Stomach smooth muscle (tissue), 2 donors: ENCODE data around the gene FYCO1.

Experiments
- H3K27ac ChIP-seq: one replicate; pipeline ENCODE4 v1.7.0; 2013; ENCODE audit warnings: mild to moderate bottlenecking, low read length, inconsistent platforms
- H3K27me3 ChIP-seq, 2 donors: one replicate each; pipeline ENCODE4 v1.7.0; 2013; ENCODE audit warnings: low read length in 2 of 2; ENCODE audit not compliant: insufficient read depth in 2 of 2, control insufficient read depth in 1 of 2
- H3K36me3 ChIP-seq, 2 donors: one replicate each; pipeline ENCODE4 v1.7.0; 2013; ENCODE audit warnings: low read length in 2 of 2; ENCODE audit not compliant: control insufficient read depth in 2 of 2, insufficient read depth in 2 of 2
- H3K4me1 ChIP-seq: one replicate; pipeline ENCODE4 v1.7.0; 2013; ENCODE audit warnings: low read length; ENCODE audit not compliant: control insufficient read depth, insufficient read depth
- H3K4me3 ChIP-seq, 2 donors: one replicate each; pipeline ENCODE4 v1.7.0; 2013; ENCODE audit warnings: low read length in 2 of 2
- H3K9ac ChIP-seq, 2 donors: one replicate each; pipeline ENCODE4 v1.7.0; 2013; ENCODE audit warnings: low read length in 2 of 2, mild to moderate bottlenecking in 1 of 2
- H3K9me3 ChIP-seq, 2 donors: one replicate each; pipeline ENCODE4 v1.7.0; 2013; ENCODE audit warnings: low read length in 2 of 2; ENCODE audit not compliant: control insufficient read depth in 2 of 2
- donor health status: healthy.
- donor health status: Pancreatic carcinoma.

FYCO1 gene

DNA sequence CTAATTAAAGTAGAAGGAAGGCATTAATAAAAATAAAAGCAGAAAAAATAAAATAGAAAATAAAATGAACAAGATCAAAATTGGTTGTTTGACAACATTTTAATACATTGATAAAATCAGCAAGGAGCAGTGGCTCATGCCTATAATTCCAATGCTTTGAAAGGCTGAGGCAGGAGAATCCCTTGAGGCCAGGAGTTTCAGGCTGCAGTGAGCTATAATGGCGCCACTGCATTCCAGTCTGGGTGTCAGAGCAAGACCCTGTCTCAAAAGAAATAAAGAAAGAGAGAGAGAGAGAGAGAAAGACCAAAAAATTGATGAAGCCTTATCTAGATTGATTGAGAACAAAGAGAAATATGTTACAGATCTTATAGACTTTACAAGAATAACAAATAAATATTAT lies 29.5 kb upstream of the FYCO1 start:
- Histone ChIP-seq H3K27me3 (no peaks in the 10 kb centered on the region), H3K27ac (no peak overlapping the region), H3K4me1 (no peaks in the 10 kb centered on the region), H3K9ac (no peak overlapping the region), H3K36me3 (no peaks in the 10 kb centered on the region), H3K4me3 (no peak overlapping the region), H3K9me3 (no peaks in the 10 kb centered on the region)

- no peaks in the 10 kb centered on the region for H3K27me3 ChIP-seq
- no peak overlapping the region for H3K4me3 ChIP-seq
- H3K9me3 ChIP-seq, result no peaks in the 10 kb centered on the region
- H3K4me1 ChIP-seq, result no peaks in the 10 kb centered on the region
- no peak overlapping the region for H3K27ac ChIP-seq
- H3K36me3 ChIP-seq, result no peaks in the 10 kb centered on the region
- H3K9ac ChIP-seq, result no peak overlapping the region
Measured at GRCh38 chr3:46024131-46024530, 28.5 kb upstream of the FYCO1 start.

GRCh38 chr3:46022909-46023785 lies 27.5 kb upstream of the FYCO1 start:
- Histone ChIP-seq H3K36me3 (no peaks in the 10 kb centered on the region), H3K4me3 (no peak overlapping the region), H3K4me1 (no peaks in the 10 kb centered on the region), H3K9me3 (no peaks in the 10 kb centered on the region), H3K27ac (no peak overlapping the region), H3K27me3 (no peaks in the 10 kb centered on the region), H3K9ac (no peak overlapping the region)

GRCh38 chr3:46021516-46021915 lies 25.9 kb upstream of the FYCO1 start:
- Histone ChIP-seq H3K27ac (no peak overlapping the region), H3K36me3 (no peaks in the 10 kb centered on the region), H3K27me3 (no peaks in the 10 kb centered on the region), H3K4me3 (no peak overlapping the region), H3K9me3 (no peaks in the 10 kb centered on the region), H3K4me1 (no peaks in the 10 kb centered on the region), H3K9ac (no peak overlapping the region)

- Histone ChIP-seq H3K27ac (no peak overlapping the region), H3K36me3 (no peaks in the 10 kb centered on the region), H3K4me1 (no peaks in the 10 kb centered on the region), H3K27me3 (no peaks in the 10 kb centered on the region), H3K9ac (no peak overlapping the region), H3K9me3 (no peaks in the 10 kb centered on the region), H3K4me3 (no peak overlapping the region)
Measured at GRCh38 chr3:46020766-46021510, 25.3 kb upstream of the FYCO1 start.

GRCh38 chr3:46019707-46020106 lies 24.1 kb upstream of the FYCO1 start:
- Histone ChIP-seq H3K4me1 (no peaks in the 10 kb centered on the region), H3K36me3 (no peaks in the 10 kb centered on the region), H3K27me3 (no peaks in the 10 kb centered on the region), H3K9ac (no peak overlapping the region), H3K27ac (no peak overlapping the region), H3K9me3 (no peaks in the 10 kb centered on the region), H3K4me3 (no peak overlapping the region)

GRCh38 chr3:46017720-46018119 lies 22.1 kb upstream of the FYCO1 start:
- Histone ChIP-seq H3K36me3 (no peaks in the 10 kb centered on the region), H3K9ac (no peak overlapping the region), H3K4me1 (no peaks in the 10 kb centered on the region), H3K4me3 (no peak overlapping the region), H3K27me3 (no peaks in the 10 kb centered on the region), H3K27ac (no peak overlapping the region), H3K9me3 (no peaks in the 10 kb centered on the region)

- Histone ChIP-seq H3K9me3 (no peaks in the 10 kb centered on the region), H3K4me1 (no peaks in the 10 kb centered on the region)
Measured at GRCh38 chr3:46013316-46014094, 17.9 kb upstream of the FYCO1 start.

GRCh38 chr3:46012246-46012645 lies 16.6 kb upstream of the FYCO1 start:
- Histone ChIP-seq H3K9me3 (no peaks in the 10 kb centered on the region), H3K4me1 (no peaks in the 10 kb centered on the region), H3K4me3 (no peak overlapping the region)

More at GRCh38 chr3:46013316-46014094, 17.9 kb upstream of the FYCO1 start:
- no peaks in the 10 kb centered on the region for H3K27me3 ChIP-seq
- no peak overlapping the region for H3K9ac ChIP-seq
- no peak overlapping the region for H3K4me3 ChIP-seq
- H3K36me3 ChIP-seq, result no peaks in the 10 kb centered on the region
- H3K27ac ChIP-seq, result no peak overlapping the region

GRCh38 chr3:46010519-46011113 lies 15.0 kb upstream of the FYCO1 start:
- H3K36me3 ChIP-seq, result no peaks in the 10 kb centered on the region
- H3K27me3 ChIP-seq, result no peaks in the 10 kb centered on the region
- peaks cover 9% of the 10 kb centered on the region for H3K4me1 ChIP-seq
- H3K27ac ChIP-seq, result no peak overlapping the region
- H3K9me3 ChIP-seq, result no peaks in the 10 kb centered on the region
- H3K9ac ChIP-seq, result no peak overlapping the region
- no peak overlapping the region for H3K4me3 ChIP-seq

More at GRCh38 chr3:46012246-46012645, 16.6 kb upstream of the FYCO1 start:
- H3K27me3 ChIP-seq, result no peaks in the 10 kb centered on the region
- no peaks in the 10 kb centered on the region for H3K36me3 ChIP-seq
- no peak overlapping the region for H3K27ac ChIP-seq
- no peak overlapping the region for H3K9ac ChIP-seq
